GM21576 (cell line): ENCODE results near the gene NRAP.
"Not testable (repeated sequence)": the region's sequence is repeated elsewhere in the genome, so short reads cannot be mapped to it uniquely, and the experiment has no call there.

Source experiments
- ATAC-seq: cut with Tn5 transposase; IDR thresholded peaks from one replicate; pipeline ENCODE4 v1.9.1; 2021; ENCODE audit warnings: mild to moderate bottlenecking, moderate library complexity; ENCODE audit not compliant: unreplicated experiment

Gene NRAP

DNA sequence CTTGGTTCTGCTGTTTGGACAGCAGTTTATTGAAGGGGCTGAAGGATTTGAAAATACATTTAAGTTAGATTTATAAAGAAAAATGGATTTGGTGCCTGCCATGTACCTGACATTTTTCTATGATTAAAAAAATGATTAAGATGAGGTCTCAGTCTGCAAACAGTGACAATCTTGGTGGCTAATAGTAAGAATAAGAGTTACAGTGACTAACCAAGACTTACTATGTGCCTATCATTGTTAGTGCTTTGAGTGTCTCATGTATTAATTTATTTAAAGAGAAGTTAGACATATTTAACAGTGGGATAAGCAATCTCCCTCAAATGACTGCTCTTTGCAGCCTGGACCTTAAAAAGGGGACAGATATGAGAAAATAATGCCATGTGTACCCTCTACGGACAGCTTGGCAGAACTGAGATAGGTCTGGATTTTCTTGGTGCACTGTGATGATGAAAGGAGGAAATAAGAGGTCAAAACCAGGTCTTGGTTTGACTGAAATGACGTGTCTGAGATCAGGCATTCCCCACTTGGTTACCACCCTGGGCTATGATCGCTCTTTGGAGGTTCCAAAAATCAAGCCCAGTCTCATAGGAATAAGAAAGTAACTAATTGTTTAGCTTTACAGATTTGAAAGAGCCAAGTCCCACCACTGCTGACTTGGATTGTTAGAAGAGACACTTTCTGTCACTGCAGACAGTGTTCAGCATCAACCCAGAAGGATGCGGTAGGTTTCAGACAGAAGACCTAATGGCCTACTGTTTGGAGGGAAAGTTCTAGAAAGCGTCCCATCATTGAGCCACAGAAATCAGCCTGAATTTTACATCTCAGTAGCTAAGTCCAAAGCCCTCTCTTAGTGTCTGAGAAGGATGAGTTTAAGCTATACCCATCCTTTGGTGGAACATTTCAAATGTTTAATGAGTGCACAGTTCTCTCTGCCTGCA, 18.0 kb upstream of the NRAP start:
- ATAC-seq = peak; percentile 55

DNA sequence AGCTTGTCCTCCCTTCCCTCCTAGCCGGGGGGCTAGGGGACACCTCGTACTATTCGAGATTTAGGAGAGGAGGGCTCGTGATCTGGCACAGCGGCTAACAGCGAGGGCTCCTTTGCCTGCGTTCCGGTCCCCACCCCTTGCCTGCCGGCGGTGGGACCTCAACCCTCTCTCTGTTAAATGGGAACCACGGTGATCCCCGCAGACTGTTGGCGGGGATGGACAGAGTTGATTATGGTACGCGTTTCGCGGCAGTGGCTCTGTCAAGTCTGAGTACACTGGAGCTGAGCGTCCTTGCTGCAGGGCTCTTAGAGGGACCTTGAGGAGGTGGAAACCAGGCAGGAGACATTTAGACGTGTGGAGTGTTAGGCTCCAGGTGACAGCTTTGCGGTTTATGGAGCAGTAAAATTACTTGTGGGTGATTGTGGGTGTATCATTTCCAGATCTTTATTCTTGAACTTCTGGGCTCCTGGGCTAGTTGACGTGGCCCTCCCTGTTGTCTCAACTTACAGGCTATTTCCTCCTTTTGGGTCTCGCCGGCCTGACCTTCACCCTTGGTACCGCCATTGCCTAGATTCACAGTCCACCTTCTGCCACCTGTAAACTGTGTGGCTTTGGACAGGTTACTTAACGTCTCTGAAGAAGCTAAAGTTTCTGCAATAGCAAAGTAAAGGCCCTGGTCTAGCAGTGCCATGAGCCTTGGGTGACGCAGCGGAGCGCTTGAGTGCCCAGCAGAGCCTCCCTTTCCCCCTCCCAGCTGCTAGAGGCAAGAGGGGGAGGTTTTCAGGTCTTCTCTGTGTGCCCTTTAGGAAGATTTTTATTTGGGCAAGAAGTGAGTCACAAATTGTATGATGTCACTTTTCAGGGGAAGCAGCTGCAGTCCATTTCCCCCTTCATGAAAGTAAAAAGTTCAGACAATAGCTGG, 16.6 kb upstream of the NRAP start:
- peak; percentile 22 for ATAC-seq

DNA sequence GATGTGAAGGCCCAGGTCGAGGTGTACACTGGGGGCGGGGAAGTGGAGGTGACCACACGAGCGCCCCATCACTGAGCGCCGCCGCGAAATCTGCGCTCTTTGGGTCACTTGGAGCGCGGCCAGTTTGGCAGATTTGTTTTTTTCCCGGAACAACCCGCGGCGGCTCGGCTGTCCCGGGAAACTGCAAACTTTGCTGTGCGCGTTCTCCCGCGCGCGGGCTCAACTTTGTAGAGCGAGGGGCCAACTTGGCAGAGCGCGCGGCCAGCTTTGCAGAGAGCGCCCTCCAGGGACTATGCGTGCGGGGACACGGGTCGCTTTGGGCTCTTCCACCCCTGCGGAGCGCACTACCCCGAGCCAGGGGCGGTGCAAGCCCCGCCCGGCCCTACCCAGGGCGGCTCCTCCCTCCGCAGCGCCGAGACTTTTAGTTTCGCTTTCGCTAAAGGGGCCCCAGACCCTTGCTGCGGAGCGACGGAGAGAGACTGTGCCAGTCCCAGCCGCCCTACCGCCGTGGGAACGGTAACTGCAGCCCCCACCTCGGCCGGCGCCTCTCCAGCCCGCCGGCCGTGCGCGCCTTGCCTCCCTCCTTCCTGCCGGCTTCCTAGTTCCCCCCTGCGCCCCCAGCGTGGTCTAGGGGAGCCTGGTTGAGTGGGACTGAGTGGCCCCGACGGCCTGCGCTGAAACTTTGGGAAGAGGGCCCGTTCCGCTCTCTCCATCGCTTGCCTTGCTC, 15.8 kb upstream of the NRAP start, which contains the start of gene CASP7:
CASP7 (plus strand) TSS at position 450 of the 727 bp plus-strand sequence. CDS start 17,582 bp downstream, outside the sequence.
- peak; percentile 62 for ATAC-seq

DNA sequence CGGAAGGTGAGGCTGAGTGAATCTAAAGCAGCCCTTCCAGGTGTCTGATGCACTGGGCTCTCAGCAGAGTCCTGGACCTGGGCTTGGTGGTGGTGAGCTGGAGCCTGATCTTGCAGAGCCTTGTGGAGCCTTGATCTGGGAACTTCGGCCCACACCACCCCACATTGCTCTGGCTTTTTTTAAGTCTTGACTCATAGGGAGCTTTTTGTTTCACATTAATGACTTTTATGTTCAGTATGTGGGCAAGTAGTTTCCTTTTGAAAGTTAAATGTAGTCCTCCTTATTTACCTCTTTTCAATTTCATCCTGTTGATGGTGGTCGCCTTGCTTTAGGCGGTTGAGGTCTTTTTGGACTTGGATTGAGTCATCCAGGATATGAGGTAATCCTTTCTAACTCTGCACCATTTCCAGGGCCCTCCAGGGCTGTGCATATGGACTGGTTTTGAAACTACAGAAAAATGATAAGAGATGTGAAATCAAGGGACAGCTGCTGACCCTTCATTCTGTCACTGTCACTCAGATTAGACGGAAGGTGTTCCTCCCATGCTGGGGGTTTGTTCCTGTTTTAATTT, 2.9 kb upstream of the NRAP start:
- peak; percentile 71 for ATAC-seq

DNA sequence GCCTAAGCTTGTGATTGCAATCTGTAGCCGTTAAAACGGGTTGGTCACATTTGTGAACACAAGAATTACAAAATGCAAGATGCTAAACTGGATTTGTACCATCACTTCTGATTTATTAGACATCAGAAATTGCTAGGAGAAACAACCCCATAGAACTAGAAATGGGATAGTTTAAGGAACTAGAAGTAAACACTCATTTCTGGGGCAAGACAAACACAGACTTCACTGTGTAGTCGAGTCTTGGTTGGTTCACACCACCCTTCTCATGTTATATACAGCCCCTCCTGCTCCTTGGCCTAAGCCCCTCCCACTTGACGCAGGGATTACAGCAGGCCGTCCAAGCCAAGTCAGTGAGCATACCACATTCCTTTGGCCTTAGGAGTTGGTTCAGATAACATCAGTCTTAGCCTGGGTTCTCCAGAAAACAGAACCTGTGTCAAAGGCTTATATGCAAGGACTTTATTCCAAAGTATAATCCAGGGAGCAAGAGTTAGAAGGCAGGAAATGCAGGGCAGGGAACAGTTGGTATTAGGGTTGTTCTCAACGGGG, 2.0 kb upstream of the NRAP start:
- ATAC-seq = no peak

DNA sequence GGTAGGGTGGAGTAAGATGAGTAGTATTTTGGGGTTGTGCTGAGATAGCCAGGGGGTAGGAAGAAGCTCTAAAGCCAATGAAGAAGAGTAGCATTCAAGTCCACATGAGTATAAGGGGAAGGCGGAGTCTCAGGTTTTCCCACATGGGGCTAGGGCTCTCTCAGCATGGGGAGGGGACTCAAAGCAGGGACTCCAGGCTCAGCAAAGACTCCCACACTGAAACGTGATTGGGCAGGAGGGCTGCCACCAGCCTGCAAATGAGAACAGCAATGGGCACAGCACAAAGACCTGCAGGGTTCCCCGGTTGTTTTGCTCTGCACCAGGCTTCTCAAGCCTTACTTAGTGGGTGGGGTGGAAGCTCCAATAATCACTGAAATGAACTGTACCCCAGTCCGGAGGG, 1.5 kb upstream of the NRAP start:
- ATAC-seq = no peak

DNA sequence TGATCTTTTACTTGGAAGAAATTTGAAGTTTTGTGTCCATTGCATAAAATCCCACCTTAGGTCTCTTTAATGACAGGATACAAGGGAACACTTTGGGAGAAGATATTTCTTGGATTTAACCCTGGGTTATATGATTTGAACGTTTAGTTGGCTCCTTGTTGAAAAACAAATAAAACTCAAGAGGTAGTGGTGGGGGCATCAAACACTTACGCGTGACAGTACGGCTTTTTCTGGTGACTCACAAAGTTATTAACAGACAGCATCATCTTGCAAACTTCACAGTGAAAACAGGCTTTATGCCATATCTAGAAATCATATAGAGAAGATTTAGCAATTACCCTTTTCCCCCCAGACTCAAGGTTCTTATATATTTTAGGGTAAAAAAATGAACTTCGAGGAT, 699 bp downstream of the NRAP start:
- no peak for ATAC-seq

DNA sequence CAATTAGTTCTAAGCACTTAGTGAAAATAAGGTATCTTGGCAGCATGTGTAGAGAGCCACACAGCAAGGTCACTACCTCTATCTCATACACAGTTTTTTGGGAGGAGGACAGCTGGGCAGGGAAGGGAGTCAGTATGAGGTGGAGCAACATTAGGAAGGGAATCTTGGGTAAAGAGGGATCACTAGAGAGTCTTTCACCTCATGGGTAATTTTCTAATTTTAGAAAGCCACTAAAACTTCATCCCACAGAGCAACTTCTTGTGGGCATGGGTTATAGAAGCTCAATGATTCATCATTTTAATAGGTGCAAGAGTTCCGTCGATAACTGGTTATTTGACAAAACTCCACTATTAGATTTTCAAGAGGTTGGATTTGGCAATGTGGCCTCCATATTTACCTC, 2.5 kb downstream of the NRAP start:
- ATAC-seq = no peak

DNA sequence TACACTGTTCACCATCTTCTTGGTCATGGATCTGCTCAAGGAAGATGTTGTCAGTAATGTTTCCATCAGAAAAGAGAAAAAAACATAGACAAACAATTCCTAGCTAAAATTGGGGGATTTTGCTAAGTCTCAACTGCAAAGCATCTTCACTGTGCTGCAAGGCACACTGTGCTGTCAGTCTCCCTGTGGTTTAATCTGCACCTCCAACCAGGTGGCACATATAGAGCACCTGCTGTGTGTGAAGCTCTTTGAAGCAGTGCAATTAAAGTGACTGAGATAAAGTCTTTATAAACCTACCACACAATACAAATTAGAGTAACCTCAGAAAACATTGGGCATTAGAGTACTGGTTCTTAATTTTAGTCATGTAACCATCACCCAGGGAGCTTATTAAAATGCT, 6.3 kb downstream of the NRAP start:
- ATAC-seq = no peak

DNA sequence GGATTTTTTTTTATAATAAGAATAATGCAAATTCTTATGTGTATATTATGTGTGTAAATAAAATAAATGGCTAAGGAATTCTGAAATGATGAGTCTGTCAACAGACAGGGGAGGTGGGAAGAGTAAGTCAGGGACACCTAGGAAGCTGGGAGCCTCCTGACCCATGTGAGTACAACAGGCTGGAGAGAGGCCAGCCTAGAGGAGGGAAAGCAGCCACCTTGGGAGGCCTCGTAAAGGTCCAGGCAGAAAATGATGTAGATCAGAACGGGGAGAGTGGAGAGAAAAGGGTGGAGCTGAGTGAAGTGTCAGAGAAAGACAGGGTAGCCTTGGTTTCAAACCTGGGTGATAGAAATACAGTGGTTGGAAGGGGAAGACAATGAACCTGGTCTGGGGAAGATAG, 6.9 kb downstream of the NRAP start:
- no peak for ATAC-seq

DNA sequence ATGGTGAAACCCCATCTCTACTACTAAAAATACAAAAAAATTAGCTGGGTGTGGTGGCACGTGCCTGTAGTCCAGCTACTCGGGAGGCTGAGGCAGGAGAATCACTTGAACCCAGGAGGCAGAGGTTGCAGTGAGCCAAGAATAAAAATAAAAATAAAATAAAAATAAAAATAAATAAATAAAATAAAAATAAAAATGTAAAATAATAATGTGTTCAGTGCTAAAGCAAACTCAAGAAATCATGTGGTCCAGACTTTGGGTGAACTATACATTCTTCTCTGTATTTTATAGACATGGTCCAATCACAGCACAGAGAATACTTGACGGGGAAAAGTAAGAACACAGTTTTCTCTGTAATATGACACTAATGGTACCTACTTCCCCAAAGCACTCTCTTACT, 11.4 kb downstream of the NRAP start:
- ATAC-seq = not testable (repeated sequence)

DNA sequence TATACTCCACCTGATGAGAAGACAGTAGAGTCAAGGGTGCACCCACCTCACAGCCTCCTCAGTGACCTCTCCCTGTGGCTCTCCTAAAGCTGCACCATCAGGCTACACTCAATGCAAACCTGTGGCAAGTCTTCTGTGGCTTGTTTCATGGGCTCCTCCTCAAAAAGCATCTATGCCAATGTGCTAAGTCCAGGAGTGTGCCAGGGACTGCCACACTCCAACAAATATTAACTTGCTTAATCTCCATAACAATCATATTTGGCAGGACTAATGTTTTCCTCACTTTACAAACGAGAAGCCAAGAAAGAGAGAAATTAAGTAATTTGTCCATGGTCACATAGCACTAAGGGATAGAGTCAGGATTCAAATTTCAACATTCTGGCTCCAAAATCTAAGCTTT, 11.9 kb downstream of the NRAP start:
- no peak for ATAC-seq

DNA sequence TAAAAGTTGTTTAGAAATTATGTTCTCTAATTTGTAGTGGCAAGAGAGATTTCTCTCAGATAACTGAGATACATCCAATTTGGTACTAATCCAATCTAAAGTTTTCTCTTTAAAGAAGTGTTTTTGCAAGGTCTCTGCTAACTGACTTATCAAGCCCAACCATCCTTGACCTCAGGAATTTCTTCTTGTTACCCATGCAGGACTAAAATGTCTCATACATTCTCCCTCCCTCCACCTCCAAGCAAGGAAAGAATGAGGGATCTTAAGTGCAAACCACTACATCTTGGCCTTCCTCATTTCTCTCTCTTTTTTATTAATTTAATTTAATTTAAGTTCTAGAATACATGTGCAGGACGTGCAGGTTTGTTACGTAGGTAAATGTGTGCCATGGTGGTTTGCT, 12.8 kb downstream of the NRAP start:
- ATAC-seq = no peak

DNA sequence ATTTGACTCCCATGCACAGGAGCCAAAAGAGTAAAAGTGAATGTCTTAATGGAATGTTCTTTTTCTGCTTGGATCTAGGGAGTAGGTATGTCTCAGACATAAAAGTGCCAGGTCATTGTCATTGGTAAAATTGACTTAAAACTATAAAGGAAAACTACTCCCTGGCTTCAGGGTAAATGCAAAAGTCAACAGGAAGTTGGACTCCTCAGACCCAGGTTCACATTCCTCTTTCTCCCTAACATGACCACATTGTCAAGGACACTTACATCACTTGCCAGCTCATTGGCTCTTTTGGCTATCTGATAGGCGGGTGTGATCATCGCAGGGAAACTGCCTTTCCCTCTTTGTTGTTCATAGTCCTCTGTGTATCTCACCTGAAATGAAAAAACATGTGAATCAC, 13.7 kb downstream of the NRAP start:
- ATAC-seq = no peak

DNA sequence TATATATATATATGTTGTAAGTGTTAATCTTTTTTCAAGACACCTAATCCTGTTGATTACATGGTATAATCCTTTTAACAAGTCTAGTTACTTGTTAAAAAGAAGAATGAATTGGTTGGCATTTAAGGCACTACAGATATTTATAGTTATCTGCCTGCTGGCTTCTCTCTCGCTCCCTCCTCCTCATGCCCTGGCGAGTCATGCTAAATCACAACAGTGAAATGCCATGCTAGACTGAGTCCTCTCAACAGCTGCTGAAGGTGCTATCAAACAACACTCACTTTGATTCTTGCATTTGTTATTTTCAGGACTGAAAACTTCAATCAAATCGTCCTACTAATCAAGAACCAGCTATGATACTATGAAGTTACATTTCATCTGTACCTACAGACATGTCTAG, 15.4 kb downstream of the NRAP start:
- no peak for ATAC-seq

DNA sequence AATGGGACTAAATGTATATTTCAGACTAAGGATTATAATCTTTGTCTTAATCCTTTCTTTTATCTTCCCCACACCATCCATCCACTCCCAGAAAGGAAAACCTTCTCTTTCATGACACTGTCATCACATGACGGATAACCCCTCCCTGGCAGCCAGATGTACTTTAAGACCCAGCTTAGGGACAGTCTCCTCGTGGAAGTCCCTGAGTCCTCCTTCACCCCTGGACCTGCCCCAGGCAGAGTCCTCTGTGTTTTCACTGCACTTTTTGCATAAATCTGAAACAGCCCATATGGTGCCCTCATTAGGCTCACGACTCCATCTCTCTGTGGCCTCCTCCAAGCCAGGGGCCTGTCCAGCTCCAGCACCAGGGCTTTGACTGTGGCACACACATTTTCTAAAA, 16.0 kb downstream of the NRAP start:
- no peak for ATAC-seq

DNA sequence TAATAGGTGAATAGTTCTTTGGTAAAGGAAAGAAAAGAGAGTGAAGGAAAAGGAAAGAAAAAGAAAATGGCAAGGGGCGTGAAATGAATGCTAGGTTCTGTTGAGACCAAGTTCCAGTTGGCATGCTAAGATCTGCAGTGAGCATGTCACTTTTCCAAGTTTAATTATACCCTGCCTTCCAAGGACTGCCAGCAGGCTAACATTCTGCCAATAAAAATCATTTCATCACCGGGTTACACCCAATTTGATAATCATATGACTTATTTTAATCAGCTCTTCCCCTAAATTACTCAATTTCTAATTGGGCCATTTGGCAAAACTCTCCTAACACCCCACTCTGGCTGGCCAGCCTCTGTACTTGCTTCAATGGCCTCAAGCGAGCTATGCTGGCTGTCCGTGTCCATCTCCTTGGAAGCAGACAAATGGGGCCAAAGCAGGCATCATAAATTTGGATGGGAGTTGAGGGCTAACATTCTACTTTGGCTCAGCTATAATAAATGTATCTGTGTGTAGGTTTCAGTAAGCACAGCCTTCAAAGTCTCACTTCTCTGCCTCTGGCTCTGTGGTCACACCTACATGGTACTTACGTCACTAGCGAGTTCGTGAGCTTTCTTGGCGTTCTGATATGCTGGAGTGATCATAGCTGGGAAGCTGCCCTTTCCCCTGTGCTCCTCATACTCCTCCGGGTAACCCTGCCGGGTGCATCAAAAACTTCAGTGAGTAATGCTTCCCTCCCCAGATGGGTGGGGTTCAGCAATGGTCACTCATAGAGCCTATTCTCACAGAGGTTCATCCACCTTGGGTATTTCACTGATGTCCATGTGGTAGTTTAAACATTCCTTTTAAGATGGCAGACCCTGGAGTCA, 17.3 kb downstream of the NRAP start:
- ATAC-seq = no peak

DNA sequence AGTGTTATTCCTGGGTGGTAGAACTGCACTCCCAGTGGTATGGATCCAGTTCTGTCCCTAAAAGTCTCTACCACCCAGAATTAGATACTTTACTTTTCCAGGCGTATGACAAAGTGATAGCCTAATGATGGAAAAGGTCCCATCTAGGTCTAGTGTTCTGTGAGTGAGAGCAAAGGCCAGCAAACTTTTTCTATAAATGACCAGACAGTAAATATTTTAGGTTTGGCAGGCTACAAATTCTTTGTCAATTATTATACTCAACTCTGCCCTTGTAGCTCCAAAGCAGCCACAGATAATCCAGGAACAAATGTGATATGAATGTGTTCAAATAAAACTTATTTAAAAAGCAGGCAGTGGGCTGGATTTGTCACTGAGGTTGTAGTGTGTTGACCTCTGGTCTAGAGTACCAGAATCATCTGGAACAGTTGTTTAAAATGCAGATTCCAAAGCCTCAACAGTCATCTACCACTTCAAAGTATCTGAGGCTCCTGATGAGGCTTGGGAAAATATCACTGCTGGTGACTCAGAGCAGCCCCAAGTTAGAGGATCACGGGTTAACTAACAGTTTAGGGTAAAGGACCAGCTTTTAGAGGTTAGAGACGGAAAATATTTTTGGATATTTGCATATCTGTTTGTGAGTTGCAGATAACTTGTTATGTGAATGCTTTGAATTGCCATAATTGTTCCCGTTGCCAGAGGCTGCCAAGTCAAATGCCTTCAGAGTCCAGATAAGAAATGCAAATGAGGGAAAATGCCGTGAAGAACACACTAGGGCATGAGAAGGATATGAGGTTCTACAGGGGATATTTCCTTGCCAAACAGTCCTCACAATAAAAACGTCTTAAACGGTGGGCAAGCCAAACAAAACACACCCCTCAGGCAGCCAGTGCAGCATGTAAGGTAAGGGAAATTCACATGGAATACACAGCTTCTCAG, 19.4 kb downstream of the NRAP start:
- no peak for ATAC-seq
